Erythroblast (primary cell): ENCODE measurements around the gene TMOD1.

Source experiments
- GATA1 ChIP-seq: IDR thresholded peaks from 2 replicates; pipeline ENCODE4 v1.6.1; 2011; ENCODE audit warnings: low read depth, mild to moderate bottlenecking, control low read depth, low read length, moderate library complexity
- POLR2A ChIP-seq: IDR thresholded peaks from 2 replicates; pipeline ENCODE4 v1.6.1; 2011; ENCODE audit warnings: mild to moderate bottlenecking, low read length

- TF ChIP-seq POLR2A, result no peak
- TF ChIP-seq GATA1, result no peak
Observed at GRCh38 chr9:97480174-97480573, 21.3 kb upstream of the TMOD1 start.
